MCF 10A (cell line): ENCODE data around the gene ADAMTS3. TPM values are rescaled to one million over a fixed set of nuclear protein-coding genes. Genes with fewer than 3 reads are reported as not detected.

Experiments
- BruUV-seq: library from RNA; stranded (reverse); fragments of 400-500 nt; replicated peaks from 2 replicates; lab custom pipeline; 2021; lab: Mats Ljungman, UMichigan
- CTCF ChIA-PET: fragments of 300-600 bp; sonication (Branson Sonifier 250); formaldehyde crosslinking; extraction: SDS; loops from one replicate; lab custom pipeline; 2021; ENCODE audit warnings: antibody characterized with exemption, inconsistent platforms; lab: Yijun Ruan, JAX
- POLR2A ChIA-PET: fragments of 300-600, 350-650 bp; sonication (Branson Sonifier 250); formaldehyde crosslinking; extraction: SDS; loops from one replicate; lab custom pipeline; 2020; ENCODE audit warnings: antibody characterized with exemption, inconsistent platforms; lab: Yijun Ruan, JAX
- DNase-seq: peaks from one replicate; pipeline ENCODE4 v3.0.0-alpha.2; 2018; ENCODE audit not compliant: unreplicated experiment
- H3K27ac Mint-ChIP-seq: one replicate; pipeline ENCODE4 v1.8.0; 2022; ENCODE audit warnings: mild to moderate bottlenecking, low read depth, mixed read lengths; ENCODE audit not compliant: unreplicated experiment
- H3K27me3 Mint-ChIP-seq: one replicate; pipeline ENCODE4 v1.8.0; 2022; ENCODE audit warnings: mixed read lengths; ENCODE audit not compliant: insufficient read depth, unreplicated experiment
- H3K36me3 Mint-ChIP-seq: one replicate; pipeline ENCODE4 v1.8.0; 2022; ENCODE audit warnings: mild to moderate bottlenecking, moderate library complexity, mixed read lengths; ENCODE audit not compliant: insufficient read depth, unreplicated experiment
- H3K4me1 Mint-ChIP-seq: one replicate; pipeline ENCODE4 v1.8.0; 2022; ENCODE audit warnings: mixed read lengths; ENCODE audit not compliant: insufficient read depth, unreplicated experiment
- H3K4me3 Mint-ChIP-seq: one replicate; pipeline ENCODE4 v1.8.0; 2022; ENCODE audit warnings: mild to moderate bottlenecking, moderate library complexity, mixed read lengths; ENCODE audit not compliant: unreplicated experiment
- H3K9me3 Mint-ChIP-seq: one replicate; pipeline ENCODE4 v1.8.0; 2022; ENCODE audit warnings: mixed read lengths; ENCODE audit not compliant: unreplicated experiment
- intact Hi-C: fragments of 100-400 bp; cut with micrococcal nuclease; formaldehyde crosslinking; loops from 2 replicates; pipeline ENCODE4 v1.14.1; 2022
- total RNA-seq: library from RNA; stranded (reverse); gene quantifications from 2 replicates; pipeline ENCODE4 v1.2.3, GENCODE V29; 2022
- TF ChIP-seq, protein P1 (sequence below): fragments of 200-600 bp; IDR thresholded peaks from one replicate; pipeline ENCODE4 v1.8.0; 2022; ENCODE audit warnings: antibody characterized with exemption, mild to moderate bottlenecking; ENCODE audit not compliant: unreplicated experiment

Gene ADAMTS3
- total RNA-seq, 1 experiment from 2014 or later = 0.58 TPM

DNA sequence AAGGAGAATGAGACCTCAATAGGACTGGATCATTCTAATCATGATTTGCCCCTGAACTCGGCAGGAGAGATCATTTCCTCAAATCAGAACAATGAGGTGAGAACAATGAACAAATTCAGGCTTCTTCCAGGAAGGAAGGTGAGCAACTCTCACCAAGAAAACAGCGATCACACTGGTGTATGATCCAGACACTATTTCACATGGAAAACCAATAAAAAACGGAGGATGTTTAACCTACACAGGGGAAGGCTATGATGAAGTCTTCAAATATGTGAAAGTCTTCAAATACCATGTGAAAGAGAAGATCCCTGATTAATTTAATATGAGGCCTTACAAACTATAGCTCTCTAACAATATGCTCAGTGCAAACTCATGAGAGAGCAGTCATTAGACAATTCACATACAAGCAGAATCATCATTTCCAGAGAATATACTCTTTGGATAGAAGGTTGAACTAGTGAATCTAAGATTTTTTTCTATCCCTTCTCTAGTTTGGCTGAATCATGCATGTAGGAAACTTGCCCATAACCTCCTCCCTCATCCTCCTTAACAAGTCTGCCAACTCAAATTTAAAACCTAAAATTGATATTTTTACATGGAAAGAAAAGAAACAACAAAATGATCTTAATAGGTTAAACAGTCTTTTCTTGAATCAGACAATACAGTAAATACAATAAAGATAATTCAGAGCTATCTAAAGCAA, 122.5 kb downstream of the ADAMTS3 start:
- peaks cover 3% of the 10 kb centered on the region for H3K36me3 Mint-ChIP-seq
- TF ChIP-seq, protein P1, sequence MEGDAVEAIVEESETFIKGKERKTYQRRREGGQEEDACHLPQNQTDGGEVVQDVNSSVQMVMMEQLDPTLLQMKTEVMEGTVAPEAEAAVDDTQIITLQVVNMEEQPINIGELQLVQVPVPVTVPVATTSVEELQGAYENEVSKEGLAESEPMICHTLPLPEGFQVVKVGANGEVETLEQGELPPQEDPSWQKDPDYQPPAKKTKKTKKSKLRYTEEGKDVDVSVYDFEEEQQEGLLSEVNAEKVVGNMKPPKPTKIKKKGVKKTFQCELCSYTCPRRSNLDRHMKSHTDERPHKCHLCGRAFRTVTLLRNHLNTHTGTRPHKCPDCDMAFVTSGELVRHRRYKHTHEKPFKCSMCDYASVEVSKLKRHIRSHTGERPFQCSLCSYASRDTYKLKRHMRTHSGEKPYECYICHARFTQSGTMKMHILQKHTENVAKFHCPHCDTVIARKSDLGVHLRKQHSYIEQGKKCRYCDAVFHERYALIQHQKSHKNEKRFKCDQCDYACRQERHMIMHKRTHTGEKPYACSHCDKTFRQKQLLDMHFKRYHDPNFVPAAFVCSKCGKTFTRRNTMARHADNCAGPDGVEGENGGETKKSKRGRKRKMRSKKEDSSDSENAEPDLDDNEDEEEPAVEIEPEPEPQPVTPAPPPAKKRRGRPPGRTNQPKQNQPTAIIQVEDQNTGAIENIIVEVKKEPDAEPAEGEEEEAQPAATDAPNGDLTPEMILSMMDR = no peak
- H3K4me3 Mint-ChIP-seq = no peak overlapping the region
- no TSS peak for BruUV-seq
- DNase-seq = no peak
- H3K27me3 Mint-ChIP-seq = no peaks in the 10 kb centered on the region
- H3K27ac Mint-ChIP-seq = no peak overlapping the region
- H3K4me1 Mint-ChIP-seq = no peaks in the 10 kb centered on the region
- CTCF ChIA-PET = interaction anchor here (0.9 kb wide), 1 partner anchor 57 kb away, joined by 3 read pairs; no protein-coding TSS in a partner anchor
- POLR2A ChIA-PET = interaction anchor here (0.6 to 0.8 kb wide), 2 partner anchors 13 to 117 kb away, joined by 3 read pairs; no protein-coding TSS in a partner anchor
- no peaks in the 10 kb centered on the region for H3K9me3 Mint-ChIP-seq
- intact Hi-C loops = no loop called here

DNA sequence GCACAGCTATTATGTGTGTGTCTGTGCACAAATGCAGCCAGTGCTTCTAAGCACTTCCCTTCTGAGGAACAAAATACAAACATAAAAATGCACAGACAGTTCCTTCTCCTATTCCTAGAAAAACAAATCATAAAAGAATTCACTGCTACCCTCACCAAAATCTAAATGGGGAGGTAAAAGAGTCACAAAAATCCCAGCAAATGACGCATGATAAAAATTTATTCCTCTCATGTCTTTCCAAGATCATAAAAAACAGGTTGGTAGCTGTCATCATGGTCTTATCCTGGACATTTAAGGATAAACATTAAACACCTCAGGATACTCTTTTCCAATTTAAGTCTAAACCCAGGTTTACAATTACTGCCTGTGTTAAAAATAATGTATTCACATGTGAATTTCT, 124.9 kb downstream of the ADAMTS3 start:
- no TSS peak for BruUV-seq
- Mint-ChIP-seq H3K36me3 (peaks cover 4% of the 10 kb centered on the region), H3K27ac (no peak overlapping the region), H3K4me3 (no peak overlapping the region), H3K27me3 (no peaks in the 10 kb centered on the region), H3K4me1 (no peaks in the 10 kb centered on the region), H3K9me3 (no peaks in the 10 kb centered on the region)
- no peak for DNase-seq
- TF ChIP-seq, protein P1 = no peak
- CTCF ChIA-PET = interaction anchor here (0.6 to 1.0 kb wide), 2 partner anchors 18 to 29 kb away, joined by 3 read pairs; no protein-coding TSS in a partner anchor
- intact Hi-C loops = no loop called here
- POLR2A ChIA-PET = interaction anchor here (0.7 kb wide), 1 partner anchor 10 kb away, joined by 3 read pairs; no protein-coding TSS in a partner anchor

DNA sequence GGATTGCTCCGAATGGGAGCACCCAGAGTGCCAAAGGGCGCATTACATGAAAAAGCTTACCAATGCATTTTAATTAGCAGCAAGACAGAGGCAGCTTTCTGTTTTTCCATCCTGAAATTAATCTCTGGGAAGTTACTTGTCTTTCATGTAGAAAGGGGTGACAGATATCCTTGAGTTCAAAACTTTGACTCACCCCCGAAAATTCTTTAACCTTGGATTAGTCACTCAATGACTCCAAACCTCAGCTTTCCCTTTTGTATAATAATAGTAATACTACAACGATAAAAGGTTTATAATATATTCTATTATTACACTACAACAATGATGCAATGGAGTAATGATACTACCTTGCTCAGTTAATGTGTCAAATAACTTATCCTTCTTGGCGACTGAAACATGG, 126.3 kb downstream of the ADAMTS3 start:
- POLR2A ChIA-PET = no interaction called here
- no TSS peak for BruUV-seq
- no peak for DNase-seq
- Mint-ChIP-seq H3K4me3 (no peak overlapping the region), H3K4me1 (no peaks in the 10 kb centered on the region), H3K27me3 (no peaks in the 10 kb centered on the region), H3K9me3 (no peaks in the 10 kb centered on the region), H3K27ac (no peak overlapping the region), H3K36me3 (peaks cover 4% of the 10 kb centered on the region)
- TF ChIP-seq, protein P1 = no peak
- intact Hi-C loops = no loop called here
- CTCF ChIA-PET = no interaction called here

GRCh38 chr4:72442147-72442546, 126.9 kb downstream of the ADAMTS3 start:
- DNase-seq = no peak
- POLR2A ChIA-PET = interaction anchor here (0.5 kb wide), 1 partner anchor 94 kb away, joined by 3 read pairs; no protein-coding TSS in a partner anchor
- H3K27ac Mint-ChIP-seq = no peak overlapping the region
- no peak overlapping the region for H3K4me3 Mint-ChIP-seq
- no TSS peak for BruUV-seq
- TF ChIP-seq, protein P1 = no peak
- intact Hi-C loops = no loop called here
- CTCF ChIA-PET = no interaction called here
- H3K36me3 Mint-ChIP-seq = peaks cover 4% of the 10 kb centered on the region
- no peaks in the 10 kb centered on the region for H3K9me3 Mint-ChIP-seq
- H3K4me1 Mint-ChIP-seq = no peaks in the 10 kb centered on the region
- H3K27me3 Mint-ChIP-seq = no peaks in the 10 kb centered on the region
